ENCODE data around the gene HAAO.

DNA sequence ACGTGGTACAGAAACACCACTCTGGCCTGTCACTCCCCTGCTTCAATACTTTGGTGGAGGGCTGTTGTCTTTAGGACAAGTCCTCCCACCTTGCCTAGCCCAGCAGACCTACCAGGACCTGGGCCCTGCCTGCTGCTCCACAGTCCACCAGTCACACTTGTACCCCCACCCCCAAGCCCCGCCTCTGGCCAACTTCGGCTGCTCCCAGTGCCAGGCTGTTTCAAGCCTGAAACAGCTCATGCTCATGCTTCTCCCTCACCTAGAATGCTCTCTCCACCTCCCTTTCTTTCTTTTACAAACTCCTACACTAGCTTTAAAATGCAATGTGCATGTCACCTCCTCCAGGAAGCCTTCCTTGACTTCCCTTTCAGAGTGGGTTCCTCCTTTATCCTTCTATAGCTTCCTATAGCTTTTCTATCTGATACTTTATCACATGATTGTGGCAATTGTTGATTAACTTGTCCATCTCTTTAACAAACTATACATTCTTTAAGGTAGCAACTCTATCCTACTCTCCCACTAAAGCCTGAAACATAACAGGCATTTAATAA, 23.6 kb downstream of the HAAO start:
- TF ChIP-seq ZBTB7A (IDR thresholded peaks at IDR 0.05; ENCODE audit: low read depth) (no peak), TCF12 (IDR thresholded peaks at IDR 0.05; ENCODE audit: low read depth) (no peak), TAF1 (IDR thresholded peaks at IDR 0.05; ENCODE audit: low read depth) (no peak)
